CD4-positive, alpha-beta T cell treated with Interleukin-10 for 1 hour (primary cell): ENCODE data around the gene ADGRG6.
A peak's percentile ranks its signal among the peaks of the same experiment; 100 is the strongest.
"Not testable (repeated sequence)": the region's sequence is repeated elsewhere in the genome, so short reads cannot be mapped to it uniquely, and the experiment has no call there.

ENCODE experiments used
- DNase-seq: peaks from one replicate; pipeline ENCODE4 v3.0.0-alpha.2; 2020

The ADGRG6 gene

DNA sequence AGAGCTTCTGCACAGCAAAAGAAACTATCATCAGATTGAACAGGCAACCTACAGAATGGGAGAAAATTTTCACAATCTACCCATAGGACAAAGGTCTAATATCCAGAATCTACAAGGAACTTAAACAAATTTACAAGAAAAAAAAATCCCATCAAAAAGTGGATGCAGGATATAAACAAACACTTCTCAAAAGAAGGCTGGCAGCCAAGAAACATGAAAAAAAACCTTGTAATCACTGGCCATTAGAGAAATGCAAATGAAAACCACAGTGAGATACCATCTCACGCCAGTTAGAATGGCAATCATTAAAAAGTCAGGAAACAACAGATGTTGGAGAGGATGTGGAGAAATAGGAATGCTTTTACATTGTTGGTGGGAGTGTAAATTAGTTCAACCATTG, 152.4 kb downstream of the ADGRG6 start:
- not testable (repeated sequence) for DNase-seq

DNA sequence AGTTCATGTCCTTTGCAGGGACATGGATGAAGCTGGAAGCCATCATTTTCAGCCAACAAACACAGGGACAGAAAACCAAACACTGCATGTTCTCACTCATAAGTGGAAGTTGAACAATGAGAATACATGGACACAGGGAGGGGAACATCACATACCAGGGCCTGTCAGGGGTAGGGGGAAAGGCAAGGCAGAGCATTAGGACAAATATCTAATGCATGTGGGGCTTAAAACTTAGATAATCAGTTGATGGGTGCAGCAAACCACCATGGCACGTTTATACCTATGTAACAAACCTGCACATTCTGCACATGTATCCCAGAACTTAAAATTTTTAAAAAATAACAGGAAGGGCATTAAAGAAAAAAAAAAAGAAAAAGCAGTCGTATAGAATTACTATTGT, 153.0 kb downstream of the ADGRG6 start:
- DNase-seq, result not testable (repeated sequence)

DNA sequence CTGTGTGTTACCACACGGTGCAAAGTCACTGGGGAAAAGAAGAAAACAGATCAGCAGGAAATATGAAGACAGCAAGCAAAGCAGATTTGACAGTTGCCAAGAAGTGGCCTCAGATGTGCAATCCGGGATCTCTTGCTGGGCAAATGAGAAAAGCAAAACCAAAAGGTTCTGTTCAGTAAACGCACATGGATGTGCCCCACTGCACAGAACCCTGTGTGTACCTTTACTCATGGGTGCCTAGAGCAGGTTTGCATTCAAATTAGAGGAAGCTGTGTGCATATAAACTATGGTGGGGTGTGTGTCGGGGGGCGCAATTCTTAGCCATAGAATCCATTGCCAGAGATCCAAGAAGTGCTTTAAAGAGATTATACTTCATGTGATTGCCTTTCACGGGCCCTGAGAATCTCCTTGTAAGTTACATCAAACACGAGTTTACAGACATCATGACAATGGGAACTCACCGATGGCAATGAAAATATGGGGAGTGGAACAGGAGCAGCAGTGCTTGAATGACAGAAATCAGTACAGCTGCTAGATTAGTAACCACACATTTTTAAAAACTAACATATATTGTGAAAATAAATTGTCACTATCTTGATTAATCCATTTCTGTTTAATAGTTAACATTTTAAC, 154.3 kb downstream of the ADGRG6 start:
- no peak for DNase-seq

DNA sequence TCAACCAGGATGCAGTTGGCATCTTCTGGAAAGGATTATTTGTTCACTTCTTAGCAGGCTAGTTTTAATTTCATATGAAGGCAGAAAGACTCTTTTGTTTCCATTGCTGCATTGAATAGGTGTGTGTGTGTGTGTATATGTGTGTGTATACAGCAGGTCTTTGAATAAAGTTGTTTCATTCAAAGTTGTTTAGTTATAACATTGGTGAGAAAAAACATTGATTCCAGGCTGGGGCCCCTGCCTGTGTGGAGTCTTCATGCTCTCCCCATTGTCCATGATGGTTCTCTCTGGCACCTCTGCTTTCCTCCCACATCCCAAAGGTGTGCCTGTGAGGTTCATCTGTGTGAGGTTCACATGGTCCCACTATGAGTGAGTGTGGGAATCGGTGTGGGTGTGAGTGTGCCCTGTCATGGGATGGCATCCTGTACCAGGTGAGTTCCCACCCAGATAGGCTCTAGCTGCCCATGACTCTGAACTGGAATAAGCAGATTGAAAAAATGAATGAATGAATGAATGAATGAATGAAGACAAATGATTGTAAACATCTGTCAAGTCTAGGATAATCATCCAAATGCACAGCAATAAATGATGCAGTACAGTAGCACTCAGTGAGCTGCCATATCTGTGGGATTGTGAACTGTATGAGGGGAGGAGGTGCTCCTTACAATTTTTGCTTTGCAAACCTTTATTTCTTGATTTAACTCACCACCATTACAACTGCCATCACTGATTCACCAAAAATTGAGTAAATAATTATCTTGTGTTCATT, 156.0 kb downstream of the ADGRG6 start:
- DNase-seq, result no peak

DNA sequence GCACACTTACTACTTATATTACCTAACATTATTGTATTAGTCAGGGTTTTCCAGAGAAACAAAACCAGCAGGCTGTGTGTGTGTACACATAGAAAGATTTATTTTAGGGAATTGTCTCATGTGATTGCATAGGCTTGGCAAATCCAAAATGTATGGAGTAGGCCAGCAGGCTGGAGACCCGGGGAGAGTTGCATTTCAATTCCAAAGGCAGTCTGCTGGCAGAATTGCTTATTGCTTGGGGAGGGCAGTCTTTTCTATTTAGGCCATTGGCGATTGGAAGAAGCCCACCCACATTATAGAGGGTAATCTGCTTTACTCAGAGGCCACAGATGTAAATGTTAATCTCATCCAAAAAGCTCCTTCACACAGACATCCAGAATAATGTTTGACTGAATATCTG, 157.0 kb downstream of the ADGRG6 start:
- no peak for DNase-seq

DNA sequence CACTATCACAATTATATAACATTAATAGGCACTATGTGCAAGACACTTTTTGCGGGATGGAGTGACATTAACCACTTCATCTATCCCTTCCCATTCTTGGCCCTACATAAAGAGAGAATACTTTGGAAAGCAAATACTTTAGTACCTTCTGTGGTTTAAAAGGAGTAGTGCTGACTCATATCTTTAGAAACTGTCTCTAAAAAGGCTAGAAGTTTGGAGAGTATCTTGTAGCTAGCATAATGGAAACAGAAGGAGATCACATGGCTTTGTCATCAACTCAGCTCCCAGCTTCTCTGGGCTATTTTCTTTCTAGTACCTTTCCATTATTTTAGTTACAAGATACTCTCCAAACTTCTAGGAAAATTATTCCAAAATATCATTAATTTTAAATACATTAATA, 157.5 kb downstream of the ADGRG6 start:
- no peak for DNase-seq

DNA sequence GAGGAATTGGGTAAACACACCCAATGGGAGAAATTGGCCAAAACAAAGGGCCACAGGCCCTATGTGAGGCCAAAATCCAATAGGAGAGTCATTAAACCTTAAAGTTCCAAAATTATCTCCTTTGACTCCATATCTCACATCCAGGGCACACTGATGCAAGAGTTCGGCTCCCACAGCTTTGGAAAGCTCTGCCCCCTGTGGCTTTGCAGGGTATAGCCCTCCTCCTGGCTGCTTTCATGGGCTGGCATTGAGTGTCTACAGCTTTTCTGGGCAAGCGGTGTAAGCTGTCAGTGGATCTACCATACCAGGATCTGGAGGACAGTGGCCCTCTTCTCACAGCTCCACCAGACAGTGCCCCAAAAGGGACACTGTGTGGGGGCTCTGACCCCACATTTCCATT, 160.5 kb downstream of the ADGRG6 start:
- no peak for DNase-seq

DNA sequence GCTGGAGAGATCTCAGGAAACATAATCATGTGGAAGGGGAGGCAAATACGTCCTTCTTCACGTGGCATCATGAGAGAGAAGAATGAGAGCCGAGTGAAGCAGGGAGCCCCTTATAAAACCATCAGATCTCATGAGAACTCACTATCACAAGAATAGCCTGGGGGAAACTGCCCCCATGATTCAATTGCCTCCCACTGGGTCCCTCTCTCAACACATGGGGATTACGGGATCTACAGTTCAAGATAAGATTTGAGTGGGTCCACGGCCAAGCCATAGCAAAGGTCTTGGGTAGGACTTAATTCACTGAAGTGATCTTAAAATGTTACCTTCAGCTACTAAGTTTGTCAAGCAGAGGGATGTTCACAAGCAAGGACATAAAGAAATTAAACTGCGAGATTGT, 162.2 kb downstream of the ADGRG6 start:
- no peak for DNase-seq

DNA sequence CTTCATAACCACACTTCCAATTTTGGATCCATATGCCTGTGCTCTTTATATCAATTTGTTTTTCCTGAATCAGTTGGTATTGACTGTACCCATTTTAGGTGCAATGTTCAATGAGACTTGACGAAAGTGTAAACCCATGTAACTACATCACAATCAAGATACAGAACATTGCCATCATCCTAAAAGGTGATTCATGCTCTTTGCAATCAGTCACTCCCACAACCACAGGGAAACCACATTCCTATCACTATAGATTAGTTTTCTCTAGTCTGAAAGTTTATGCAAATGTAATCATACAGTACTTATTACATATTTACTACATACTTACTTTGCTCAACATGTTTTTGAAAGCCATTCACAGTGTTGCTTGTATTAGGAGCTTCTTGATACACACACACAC, 167.4 kb downstream of the ADGRG6 start:
- DNase-seq, result no peak

DNA sequence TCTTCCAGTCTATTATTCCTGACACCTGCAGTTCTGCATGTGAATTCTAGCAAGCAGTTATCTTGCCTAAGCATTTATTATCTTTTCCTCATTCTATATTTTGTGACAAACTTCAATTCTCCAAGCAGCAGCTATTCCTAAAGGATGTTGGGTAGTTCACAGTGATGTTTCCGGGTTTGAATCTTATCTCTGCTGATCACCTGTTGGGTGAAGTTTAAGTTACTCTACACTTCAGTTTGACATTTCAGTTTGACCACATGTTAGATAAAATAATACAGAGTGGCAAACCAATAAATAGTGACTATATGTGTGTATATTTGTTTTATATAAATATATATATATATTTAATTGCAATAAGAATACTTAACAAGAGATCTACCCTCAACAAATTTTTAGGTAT, 168.6 kb downstream of the ADGRG6 start:
- no peak for DNase-seq

DNA sequence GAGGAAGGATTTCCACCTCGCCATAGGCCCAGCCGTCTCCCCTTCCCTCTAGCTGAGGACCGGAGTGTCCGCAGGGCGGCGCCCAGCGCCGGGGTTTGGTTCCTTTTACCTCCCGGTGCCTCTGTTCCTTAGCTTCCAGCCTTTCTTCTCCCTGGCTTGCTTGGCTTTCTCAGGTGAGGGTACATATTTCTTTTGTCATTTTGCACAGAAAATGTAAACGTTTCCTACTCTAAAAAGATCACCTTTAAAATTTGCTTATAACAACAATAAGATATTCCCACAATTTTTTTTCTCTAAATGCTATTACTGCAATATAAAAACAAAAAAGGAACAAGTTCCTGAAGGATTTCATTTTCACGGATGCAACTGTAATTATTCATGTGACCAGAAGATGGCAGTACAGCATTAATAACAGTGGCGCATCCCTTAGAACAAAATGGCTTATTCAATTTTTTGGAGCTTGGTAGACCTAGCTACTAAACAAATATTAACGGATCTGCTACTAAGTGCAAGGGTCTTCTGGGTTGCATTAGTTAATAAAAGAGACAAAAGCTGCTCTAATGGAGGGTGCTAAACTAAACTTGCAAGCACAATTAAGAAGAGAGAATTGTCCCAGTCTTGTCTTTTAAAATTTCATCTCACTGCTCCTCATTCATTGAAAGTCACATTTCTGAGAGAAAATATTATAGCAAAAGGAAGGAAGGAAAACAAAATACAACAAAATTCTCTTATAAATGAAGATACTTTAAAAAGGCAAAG, 172.9 kb downstream of the ADGRG6 start:
- peak; percentile 42 for DNase-seq

DNA sequence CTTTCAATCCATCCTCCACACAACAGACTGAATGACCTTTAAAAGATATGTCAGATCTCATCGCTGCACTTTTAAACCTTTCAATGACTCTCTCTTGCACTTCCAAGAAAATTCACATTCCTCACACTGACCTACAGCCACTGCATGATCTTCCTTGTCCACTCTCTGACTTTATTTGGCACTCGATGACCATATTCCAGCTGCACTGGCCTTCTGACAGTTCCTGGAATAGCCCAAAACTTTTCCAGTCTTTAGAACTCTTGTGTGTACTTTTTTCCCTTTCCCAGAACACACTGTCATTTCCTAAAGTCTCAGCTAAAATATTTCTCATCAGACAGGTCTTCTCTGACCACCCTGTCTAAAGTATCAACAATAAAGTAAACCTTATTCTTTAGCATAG, 174.6 kb downstream of the ADGRG6 start:
- DNase-seq, result no peak

DNA sequence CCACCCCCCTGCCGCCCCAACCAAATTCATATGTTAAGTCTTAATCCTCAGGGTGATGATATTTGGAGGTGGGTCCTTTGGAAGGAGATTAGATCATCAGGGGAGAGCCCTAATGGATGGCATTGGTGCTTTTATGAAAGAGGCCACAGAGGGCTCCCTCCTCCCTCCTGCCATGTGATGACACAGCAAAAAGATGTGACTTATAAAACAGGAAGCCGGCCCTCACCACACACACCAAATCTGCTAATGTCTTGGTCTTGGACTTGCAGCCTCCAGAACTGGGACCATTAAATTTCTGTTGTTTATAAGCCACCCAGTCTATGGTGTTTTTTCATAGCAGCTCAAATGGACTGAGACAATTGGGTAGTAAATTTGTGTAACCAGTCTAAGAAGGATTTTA, 176.3 kb downstream of the ADGRG6 start:
- DNase-seq, result no peak

DNA sequence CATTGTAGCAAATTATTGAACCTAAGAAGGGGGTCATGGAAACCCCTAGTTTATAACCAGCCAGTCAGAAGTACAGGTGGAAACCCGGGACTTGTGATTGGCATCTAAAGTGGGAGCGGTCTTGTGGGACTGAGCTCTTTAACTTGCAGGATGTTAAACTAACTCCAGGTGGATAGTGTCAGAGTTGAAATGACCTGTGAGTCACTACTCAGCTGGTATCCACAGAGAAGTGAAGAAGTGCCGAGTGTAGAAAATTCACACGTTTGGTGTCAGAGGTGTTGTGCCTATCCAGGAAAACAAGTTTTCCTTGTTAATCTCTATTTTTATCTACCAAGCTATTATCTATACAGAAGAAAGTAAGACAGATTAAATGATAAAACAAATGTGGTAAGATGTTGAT, 179.7 kb downstream of the ADGRG6 start:
- DNase-seq, result no peak

DNA sequence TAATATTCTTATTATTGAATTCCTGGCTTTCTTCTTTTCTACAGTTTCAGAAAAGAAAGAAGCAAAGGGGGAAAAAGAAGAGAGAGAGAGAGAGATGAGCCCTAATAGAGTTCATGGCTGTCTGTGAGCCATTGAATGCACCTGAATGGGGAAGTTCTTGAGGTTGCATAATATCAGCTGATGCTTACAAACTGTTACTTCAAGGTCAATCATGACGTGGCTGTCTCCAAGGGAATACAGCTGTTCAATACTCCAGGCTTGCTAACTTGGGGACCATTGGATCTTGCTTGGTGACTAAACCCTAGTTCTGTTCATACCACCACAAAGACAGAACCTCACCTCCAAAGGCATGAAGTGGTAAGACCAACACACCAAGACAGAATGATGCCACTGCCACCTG, 180.4 kb downstream of the ADGRG6 start:
- no peak for DNase-seq

DNA sequence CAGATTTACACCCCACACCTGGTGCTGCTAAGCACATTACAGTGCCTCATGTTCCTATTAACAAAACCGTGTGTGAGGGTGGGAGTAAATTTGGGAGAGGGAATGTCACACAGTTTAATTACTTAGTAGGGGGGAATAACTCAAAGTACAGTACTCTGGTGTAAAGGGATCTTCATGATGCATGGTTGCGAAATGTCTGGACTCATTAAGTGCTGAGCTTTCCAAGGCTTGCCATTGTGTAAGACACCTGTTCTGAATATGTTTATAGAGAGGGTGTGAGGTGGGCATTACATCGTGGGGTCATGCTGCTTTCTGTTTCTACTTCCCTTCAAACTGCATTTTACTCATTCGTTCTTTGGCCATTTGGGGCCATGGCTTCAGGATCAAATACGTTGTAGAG, 181.2 kb downstream of the ADGRG6 start:
- DNase-seq, result no peak

DNA sequence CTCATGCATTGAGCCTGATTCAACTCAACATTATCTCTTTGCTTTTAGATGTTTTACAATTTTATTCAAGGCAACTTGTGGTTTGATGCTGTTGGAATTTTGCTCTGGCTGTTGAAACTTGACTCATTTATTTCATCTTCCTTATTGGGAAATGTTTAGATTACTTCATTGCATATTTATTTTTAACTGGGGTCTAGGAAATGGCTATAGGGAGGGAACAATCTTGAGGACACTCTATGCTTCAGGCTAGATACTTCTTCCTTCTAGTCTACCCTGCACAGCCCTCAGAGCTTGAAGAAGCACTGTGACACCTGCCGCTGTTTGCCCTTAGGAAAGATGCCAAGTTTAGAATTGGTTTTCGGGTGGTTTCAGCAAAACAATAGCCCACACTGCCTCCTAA, 183.4 kb downstream of the ADGRG6 start:
- no peak for DNase-seq

DNA sequence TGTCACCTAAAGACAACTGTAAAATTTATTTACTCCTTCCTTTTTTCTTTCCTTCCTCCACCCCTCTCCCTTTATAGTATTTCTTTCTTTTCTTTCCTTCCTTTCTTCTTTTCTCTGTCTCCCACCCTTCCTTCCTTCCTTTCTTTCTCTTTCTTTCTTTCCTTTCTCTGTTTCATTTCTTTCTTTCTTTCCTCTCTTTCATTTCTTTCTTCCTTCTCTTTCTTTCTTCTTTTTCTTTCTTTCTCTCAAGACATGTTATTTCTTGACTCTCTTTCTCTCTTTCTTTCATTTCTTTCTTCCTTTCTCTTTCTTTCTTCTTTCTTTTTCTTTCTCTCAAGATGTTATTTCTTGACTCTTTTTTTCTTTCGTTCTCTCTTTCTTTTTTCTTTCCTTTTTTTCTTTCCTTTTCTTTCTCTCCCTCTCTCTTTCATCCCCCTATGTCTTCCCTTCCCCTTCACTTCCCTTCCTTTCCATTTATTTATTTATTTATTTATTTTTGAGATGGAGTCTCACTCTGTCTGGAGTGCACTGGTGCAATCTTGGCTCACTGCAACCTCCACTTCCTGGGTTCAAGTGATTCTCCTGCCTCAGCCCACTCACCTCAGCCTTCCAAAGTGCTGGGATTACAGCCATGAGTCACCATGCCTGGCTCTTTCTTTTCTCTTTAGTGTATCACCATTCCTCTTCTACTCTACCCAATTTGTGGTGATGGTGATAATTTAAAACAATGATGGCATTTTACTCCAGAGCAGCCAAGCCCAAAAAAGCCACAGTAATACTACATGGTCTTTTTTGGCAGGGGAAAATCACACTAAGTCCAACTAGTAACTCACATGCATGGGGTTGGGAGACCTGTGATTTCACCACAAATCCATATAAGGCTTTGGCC, 188.2 kb downstream of the ADGRG6 start:
- no peak for DNase-seq
